Lung (tissue), 12 donors: ENCODE measurements around the gene ROBO1. TPM values are rescaled to one million over a fixed set of nuclear protein-coding genes. Genes with fewer than 3 reads are reported as not detected.

Experiments used
- ATAC-seq: fragments of 200-7000 bp; cut with Tn5 transposase; one replicate; pipeline ENCODE4 v1.9.1; 2020; ENCODE audit warnings: moderate number of reproducible peaks; ENCODE audit not compliant: insufficient read depth, low FRiP score
- DNase-seq, 3 donors: peaks; one replicate each; pipeline ENCODE4 v3.0.0-alpha.2; 2013 to 2017
- H3K27ac ChIP-seq, 2 donors: one replicate each; pipeline ENCODE4 v1.5.1; 2013; ENCODE audit warnings: mild to moderate bottlenecking in 2 of 2, moderate library complexity in 2 of 2, control low read depth in 1 of 2, inconsistent platforms in 1 of 2, low read depth in 1 of 2, low read length in 1 of 2
- H3K27me3 ChIP-seq, 3 donors: one replicate each; pipeline ENCODE4 v1.5.1; 2013; ENCODE audit warnings: low read length in 2 of 3; ENCODE audit not compliant: control insufficient read depth in 3 of 3, insufficient read depth in 3 of 3
- H3K36me3 ChIP-seq, 4 donors: one replicate each; pipeline ENCODE4 v1.5.1; 2013; ENCODE audit warnings: low read length in 4 of 4, mild to moderate bottlenecking in 1 of 4, moderate library complexity in 1 of 4; ENCODE audit not compliant: control insufficient read depth in 4 of 4, insufficient read depth in 4 of 4
- H3K4me1 ChIP-seq, 5 donors: one replicate each; pipeline ENCODE4 v1.5.1; 2013; ENCODE audit warnings: low read length in 5 of 5, mild to moderate bottlenecking in 2 of 5, moderate library complexity in 1 of 5; ENCODE audit not compliant: control insufficient read depth in 5 of 5, insufficient read depth in 5 of 5
- H3K4me3 ChIP-seq: one replicate; pipeline ENCODE4 v1.5.1; 2013; ENCODE audit warnings: mild to moderate bottlenecking, control low read depth, moderate library complexity
- H3K9ac ChIP-seq, 2 donors: one replicate each; pipeline ENCODE4 v1.5.1; 2013; ENCODE audit warnings: low read length in 2 of 2, control low read depth in 1 of 2; ENCODE audit not compliant: insufficient read depth in 1 of 2
- H3K9me3 ChIP-seq, 4 donors: one replicate each; pipeline ENCODE4 v1.5.1; 2013; ENCODE audit warnings: low read length in 3 of 4, mild to moderate bottlenecking in 1 of 4, moderate library complexity in 1 of 4; ENCODE audit not compliant: control insufficient read depth in 4 of 4, insufficient read depth in 3 of 4
- WGBS, 2 donors: extraction: QIAGEN DNeasy Blood & Tissue Kit; methylation state at CpG; one replicate each; pipeline ENCODE4 v1.1.7; 2013; 5-methylcytosine and 5-hydroxymethylcytosine counted together
- polyA plus RNA-seq, 2 donors: library from polyadenylated mRNA; stranded (reverse); fragments of 200-250 nt; gene quantifications; one replicate each; pipeline ENCODE4 v1.2.1, GENCODE V29; 2013
- total RNA-seq, 2 donors: library from RNA; depleted of rRNA in 1 of 2; stranded (reverse); fragments of >200 nt in 1 of 2; gene quantifications; one replicate each; pipeline ENCODE4 v1.2.1, GENCODE V29; 2014 to 2021
- TF ChIP-seq, protein P1 (sequence below): IDR thresholded peaks from 2 replicates; pipeline ENCODE4 v1.5.1; 2012; ENCODE audit warnings: mild to moderate bottlenecking; ENCODE audit errors: control extremely low read depth, extremely low read depth
- donor health status: control.
- donor health status: control.
- donor health status: Bipolar disorder and iron deficiency.
- donor health status: healthy.
- donor health status: DM: yes; HTN: yes; CAD: no.

The ROBO1 gene
- total and polyA plus RNA-seq, 4 donors = 2.6 to 72.6 (median 15.7) TPM

DNA sequence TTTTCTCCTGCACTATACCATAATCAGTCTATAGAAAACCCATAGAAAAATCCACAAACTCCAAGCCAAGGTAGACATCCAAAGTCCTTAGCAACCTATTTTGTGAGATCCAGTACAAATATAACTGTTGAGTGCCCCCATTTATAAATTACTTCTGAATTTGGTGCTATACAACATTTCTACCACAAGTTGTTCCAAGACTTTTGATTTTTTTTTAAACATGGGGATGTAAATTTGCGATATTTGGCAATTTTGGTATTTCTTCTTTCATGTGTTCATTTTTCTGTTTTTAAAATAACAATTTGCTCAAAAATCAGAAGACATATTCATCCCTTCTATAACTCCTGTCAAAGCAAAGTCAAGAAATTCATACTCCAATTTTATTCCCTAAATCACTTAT is 763.8 kb downstream of the ROBO1 start:
- H3K9me3 ChIP-seq = peaks cover 0 to 4% (median 2%) of the 10 kb centered on the region in 4 donors
- DNase-seq (no peak), ATAC-seq (no peak)
- peaks cover 0 to 12% (median 0%) of the 10 kb centered on the region in 5 donors for H3K4me1 ChIP-seq
- no peak overlapping the region for H3K9ac ChIP-seq
- no peak overlapping the region for H3K27ac ChIP-seq
- 93 to 94% methylated on average over 1 of the region's 1 CpG for WGBS, 2 donors
- H3K4me3 ChIP-seq = no peak overlapping the region
- H3K27me3 ChIP-seq = no peaks in the 10 kb centered on the region
- TF ChIP-seq, protein P1, sequence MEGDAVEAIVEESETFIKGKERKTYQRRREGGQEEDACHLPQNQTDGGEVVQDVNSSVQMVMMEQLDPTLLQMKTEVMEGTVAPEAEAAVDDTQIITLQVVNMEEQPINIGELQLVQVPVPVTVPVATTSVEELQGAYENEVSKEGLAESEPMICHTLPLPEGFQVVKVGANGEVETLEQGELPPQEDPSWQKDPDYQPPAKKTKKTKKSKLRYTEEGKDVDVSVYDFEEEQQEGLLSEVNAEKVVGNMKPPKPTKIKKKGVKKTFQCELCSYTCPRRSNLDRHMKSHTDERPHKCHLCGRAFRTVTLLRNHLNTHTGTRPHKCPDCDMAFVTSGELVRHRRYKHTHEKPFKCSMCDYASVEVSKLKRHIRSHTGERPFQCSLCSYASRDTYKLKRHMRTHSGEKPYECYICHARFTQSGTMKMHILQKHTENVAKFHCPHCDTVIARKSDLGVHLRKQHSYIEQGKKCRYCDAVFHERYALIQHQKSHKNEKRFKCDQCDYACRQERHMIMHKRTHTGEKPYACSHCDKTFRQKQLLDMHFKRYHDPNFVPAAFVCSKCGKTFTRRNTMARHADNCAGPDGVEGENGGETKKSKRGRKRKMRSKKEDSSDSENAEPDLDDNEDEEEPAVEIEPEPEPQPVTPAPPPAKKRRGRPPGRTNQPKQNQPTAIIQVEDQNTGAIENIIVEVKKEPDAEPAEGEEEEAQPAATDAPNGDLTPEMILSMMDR = no peak
- no peaks in the 10 kb centered on the region for H3K36me3 ChIP-seq

DNA sequence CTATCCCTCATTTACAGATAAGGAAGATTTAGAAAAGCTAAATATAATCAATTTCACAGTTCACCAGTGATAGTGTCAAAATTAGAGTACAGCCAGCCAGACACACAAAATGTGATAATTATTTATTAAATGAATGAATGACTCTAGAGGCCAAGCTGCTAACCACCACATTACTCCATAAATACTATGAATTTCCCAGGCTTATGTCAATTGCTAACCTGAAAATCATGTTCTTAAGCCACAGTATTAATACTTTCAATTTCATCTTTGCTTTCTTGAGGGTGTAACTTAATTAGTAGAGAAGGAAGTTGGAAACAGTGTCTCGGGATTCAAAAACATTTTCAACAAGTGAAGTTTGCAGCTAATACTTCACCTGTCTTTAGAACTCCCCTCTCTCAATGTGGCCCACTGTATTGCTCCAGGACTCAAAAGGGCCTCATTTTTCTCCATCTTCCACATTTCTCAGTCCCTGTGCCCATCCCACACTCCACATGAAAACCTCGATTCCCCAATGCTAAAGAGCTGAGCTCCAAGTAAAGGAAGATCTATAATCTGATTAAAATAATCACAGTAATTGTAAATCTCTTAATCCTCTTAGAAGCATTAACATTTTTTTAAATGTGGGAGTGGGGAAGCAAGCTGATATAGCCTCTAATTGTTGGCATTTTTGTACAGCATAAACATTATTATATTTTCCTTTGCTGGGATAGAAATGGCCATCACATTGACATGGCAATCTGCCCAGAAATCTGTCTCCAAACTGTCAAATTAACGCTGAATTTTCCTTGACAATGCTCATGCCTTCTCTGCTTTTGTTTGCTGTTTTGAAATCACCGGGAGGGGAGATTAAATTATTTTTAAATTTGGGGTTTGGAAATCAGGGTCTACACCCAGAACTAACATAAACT is 765.1 kb downstream of the ROBO1 start:
- H3K27ac ChIP-seq = no peak overlapping the region
- H3K9ac ChIP-seq = peak overlapping the region in 1 of 2 donors; percentile 7
- peaks cover 0 to 6% (median 2%) of the 10 kb centered on the region in 4 donors for H3K9me3 ChIP-seq
- no peaks in the 10 kb centered on the region for H3K36me3 ChIP-seq
- no peaks in the 10 kb centered on the region for H3K27me3 ChIP-seq
- DNase-seq (peak in 2 of 3 donors; percentile 56 to 59), ATAC-seq (no peak)
- TF ChIP-seq, protein P1 = no peak
- peaks cover 0 to 12% (median 0%) of the 10 kb centered on the region in 5 donors for H3K4me1 ChIP-seq
- WGBS, 2 donors = 45 to 62% methylated on average over 4 of the region's 4 CpGs
- H3K4me3 ChIP-seq = no peak overlapping the region

DNA sequence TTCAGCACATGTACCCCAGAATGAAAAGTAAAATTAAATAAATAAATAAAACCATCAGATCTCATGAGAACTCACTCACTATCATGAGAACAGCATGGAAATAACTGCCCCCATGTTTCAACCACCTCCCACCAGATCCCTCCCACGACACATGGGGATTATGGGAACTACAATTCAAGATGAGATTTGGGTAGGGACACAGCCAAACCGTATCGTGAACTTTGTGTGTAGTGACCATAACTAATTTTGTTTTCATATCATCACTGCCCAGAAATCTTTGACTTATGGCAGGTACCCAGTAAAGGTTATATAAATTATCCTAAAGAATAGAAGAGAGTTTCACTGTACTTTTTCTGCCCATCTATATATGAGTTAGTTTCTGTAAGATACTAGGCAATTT is 766.5 kb downstream of the ROBO1 start:
- peaks cover 0 to 12% (median 0%) of the 10 kb centered on the region in 5 donors for H3K4me1 ChIP-seq
- no peaks in the 10 kb centered on the region for H3K36me3 ChIP-seq
- no peak overlapping the region for H3K27ac ChIP-seq
- DNase-seq (no peak), ATAC-seq (no peak)
- H3K9ac ChIP-seq = no peak overlapping the region
- H3K4me3 ChIP-seq = no peak overlapping the region
- 93 to 94% methylated on average over 3 of the region's 3 CpGs for WGBS, 2 donors
- TF ChIP-seq, protein P1 = no peak
- peaks cover 0 to 6% (median 2%) of the 10 kb centered on the region in 4 donors for H3K9me3 ChIP-seq
- H3K27me3 ChIP-seq = no peaks in the 10 kb centered on the region
